ENCODE measurements around the gene APCDD1L.

The APCDD1L gene

DNA sequence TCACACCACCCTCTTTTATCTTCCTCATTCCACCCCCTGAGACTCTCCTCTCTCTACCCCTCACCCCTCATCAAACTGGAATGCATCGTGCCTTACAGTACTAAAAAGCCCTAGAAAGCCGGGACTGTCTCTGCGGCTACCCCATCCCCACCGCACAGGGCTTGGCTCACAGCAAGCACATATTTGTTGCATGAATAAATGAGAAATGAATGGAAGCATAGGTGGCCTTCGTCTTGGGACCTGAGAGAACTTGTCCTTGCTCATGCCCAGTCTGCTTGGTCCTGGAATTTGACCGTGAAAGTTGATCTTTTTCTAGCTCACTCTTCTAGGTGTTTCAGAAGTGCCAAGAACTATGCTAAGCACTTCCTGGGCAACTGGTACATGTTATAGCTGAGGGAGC, 53.3 kb downstream of the APCDD1L start:
- DNase-seq (ENCODE audit: low spot score) = no peak
- TF ChIP-seq, protein P1, sequence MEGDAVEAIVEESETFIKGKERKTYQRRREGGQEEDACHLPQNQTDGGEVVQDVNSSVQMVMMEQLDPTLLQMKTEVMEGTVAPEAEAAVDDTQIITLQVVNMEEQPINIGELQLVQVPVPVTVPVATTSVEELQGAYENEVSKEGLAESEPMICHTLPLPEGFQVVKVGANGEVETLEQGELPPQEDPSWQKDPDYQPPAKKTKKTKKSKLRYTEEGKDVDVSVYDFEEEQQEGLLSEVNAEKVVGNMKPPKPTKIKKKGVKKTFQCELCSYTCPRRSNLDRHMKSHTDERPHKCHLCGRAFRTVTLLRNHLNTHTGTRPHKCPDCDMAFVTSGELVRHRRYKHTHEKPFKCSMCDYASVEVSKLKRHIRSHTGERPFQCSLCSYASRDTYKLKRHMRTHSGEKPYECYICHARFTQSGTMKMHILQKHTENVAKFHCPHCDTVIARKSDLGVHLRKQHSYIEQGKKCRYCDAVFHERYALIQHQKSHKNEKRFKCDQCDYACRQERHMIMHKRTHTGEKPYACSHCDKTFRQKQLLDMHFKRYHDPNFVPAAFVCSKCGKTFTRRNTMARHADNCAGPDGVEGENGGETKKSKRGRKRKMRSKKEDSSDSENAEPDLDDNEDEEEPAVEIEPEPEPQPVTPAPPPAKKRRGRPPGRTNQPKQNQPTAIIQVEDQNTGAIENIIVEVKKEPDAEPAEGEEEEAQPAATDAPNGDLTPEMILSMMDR (IDR thresholded peaks at IDR 0.05; ENCODE audit: extremely low read depth, missing control alignments) = no peak

GRCh38 chr20:58461104-58461503, 54.1 kb downstream of the APCDD1L start:
- no peak for DNase-seq (ENCODE audit: low spot score)
- TF ChIP-seq, protein P1 (IDR thresholded peaks at IDR 0.05; ENCODE audit: extremely low read depth, missing control alignments) = no peak

GRCh38 chr20:58459058-58459750, 56.0 kb downstream of the APCDD1L start:
- no peak for DNase-seq (ENCODE audit: low spot score)
- TF ChIP-seq, protein P1 (IDR thresholded peaks at IDR 0.05; ENCODE audit: extremely low read depth, missing control alignments) = no peak

GRCh38 chr20:58458342-58459057, 56.7 kb downstream of the APCDD1L start:
- TF ChIP-seq, protein P1 (IDR thresholded peaks at IDR 0.05; ENCODE audit: extremely low read depth, missing control alignments) = no peak
- peak; percentile 86 for DNase-seq (ENCODE audit: low spot score)

DNA sequence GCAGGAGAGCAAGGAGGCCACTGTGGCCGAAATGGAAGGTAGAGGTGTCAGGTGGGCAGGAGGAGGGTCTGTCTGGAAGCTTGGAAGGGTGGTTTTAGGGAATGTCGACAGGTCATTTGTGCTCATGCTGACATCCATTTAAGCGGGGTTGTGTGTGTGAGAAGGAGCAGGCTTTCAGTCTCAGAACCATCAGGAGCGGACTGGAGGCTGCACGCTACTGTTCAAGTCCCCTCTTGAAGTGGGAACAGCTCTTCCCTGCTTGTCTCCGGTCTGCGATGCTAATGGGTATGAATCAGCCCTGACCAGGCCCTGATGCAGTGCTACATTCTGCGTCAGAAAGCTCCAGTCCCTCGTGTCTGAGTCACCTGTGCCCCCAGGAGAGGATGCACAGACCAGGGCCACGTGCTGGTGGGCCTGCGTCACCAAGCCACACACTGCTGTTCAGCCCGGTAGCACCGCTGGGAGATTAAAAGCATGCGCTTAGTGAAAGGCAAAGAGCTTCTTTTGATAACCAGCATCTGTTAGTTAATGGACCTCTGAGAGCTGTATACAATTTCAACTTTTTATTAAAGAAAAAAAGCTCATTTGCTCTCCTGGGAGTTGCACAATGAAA, 58.0 kb downstream of the APCDD1L start:
- no peak for DNase-seq (ENCODE audit: low spot score)
- TF ChIP-seq, protein P1 (IDR thresholded peaks at IDR 0.05; ENCODE audit: extremely low read depth, missing control alignments) = no peak

GRCh38 chr20:58454460-58454859, 60.7 kb downstream of the APCDD1L start:
- DNase-seq (ENCODE audit: low spot score) = no peak
- TF ChIP-seq, protein P1 (IDR thresholded peaks at IDR 0.05; ENCODE audit: extremely low read depth, missing control alignments) = no peak

DNA sequence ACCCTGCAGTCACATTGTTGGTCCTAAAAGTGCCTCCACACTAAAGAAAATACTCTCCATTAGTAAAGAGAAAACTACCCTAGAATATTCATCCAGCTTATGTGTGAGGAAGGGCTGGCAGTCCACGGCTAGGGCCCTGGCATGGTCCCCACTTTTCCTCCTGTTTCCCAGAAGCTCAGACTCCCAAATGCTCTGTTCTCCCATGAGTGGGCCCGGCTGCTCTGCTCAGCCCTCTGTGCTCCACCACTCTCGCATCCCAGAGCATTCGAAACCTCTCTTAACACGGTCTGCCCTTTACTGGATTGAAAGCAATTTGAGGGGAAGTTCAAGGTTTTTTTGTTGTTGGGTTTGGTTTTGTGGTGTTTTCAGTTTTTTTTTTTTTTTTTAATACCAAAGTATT, 61.8 kb downstream of the APCDD1L start:
- DNase-seq (ENCODE audit: low spot score) = no peak
- TF ChIP-seq, protein P1 (IDR thresholded peaks at IDR 0.05; ENCODE audit: extremely low read depth, missing control alignments) = no peak

Measured in GM20000 (cell line).